ENCODE results near the gene TXNDC2.

DNA sequence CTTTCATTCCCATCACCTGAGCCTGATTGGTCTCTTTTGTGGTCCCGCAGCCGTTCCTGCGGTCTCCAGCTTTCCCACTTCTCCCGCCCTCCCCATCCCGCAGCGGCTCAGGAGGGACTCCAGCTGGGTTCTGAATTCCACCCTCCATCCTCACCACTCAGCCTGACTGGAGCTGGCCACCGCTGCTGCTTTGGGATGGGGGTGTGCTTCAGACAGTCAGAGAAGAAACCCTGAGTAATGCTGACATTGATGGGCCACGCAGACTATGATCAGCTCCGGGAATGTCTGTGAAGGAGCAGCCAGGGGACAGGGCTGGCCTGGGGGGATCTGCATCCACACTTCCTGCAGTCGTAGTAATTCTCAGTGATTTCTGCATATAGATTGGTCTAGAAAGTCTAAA, 45.9 kb upstream of the TXNDC2 start:
- TF ChIP-seq TCF7L2 (IDR thresholded peaks at IDR 0.05; ENCODE audit: borderline replicate concordance, extremely low read depth, insufficient read depth, insufficient read length) = no peak
- TF ChIP-seq CTCF (IDR thresholded peaks at IDR 0.05 in 2 of 3, conservative IDR thresholded peaks at IDR 0.05 in 1 of 3; ENCODE audit: borderline replicate concordance in 1 of 3, insufficient read depth in 1 of 3, low read depth in 2 of 3, low read length in 2 of 3) = no peak
- TF ChIP-seq SIN3A (IDR thresholded peaks at IDR 0.05; ENCODE audit: low read depth) = no peak
- TF ChIP-seq, protein P1, sequence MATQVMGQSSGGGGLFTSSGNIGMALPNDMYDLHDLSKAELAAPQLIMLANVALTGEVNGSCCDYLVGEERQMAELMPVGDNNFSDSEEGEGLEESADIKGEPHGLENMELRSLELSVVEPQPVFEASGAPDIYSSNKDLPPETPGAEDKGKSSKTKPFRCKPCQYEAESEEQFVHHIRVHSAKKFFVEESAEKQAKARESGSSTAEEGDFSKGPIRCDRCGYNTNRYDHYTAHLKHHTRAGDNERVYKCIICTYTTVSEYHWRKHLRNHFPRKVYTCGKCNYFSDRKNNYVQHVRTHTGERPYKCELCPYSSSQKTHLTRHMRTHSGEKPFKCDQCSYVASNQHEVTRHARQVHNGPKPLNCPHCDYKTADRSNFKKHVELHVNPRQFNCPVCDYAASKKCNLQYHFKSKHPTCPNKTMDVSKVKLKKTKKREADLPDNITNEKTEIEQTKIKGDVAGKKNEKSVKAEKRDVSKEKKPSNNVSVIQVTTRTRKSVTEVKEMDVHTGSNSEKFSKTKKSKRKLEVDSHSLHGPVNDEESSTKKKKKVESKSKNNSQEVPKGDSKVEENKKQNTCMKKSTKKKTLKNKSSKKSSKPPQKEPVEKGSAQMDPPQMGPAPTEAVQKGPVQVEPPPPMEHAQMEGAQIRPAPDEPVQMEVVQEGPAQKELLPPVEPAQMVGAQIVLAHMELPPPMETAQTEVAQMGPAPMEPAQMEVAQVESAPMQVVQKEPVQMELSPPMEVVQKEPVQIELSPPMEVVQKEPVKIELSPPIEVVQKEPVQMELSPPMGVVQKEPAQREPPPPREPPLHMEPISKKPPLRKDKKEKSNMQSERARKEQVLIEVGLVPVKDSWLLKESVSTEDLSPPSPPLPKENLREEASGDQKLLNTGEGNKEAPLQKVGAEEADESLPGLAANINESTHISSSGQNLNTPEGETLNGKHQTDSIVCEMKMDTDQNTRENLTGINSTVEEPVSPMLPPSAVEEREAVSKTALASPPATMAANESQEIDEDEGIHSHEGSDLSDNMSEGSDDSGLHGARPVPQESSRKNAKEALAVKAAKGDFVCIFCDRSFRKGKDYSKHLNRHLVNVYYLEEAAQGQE (IDR thresholded peaks at IDR 0.05; ENCODE audit: low read depth) = no peak
- no peak for TF ChIP-seq YY1 (IDR thresholded peaks at IDR 0.05; ENCODE audit: extremely low read depth, insufficient replicate concordance, low read depth, low read length)
- TF ChIP-seq POLR2A (IDR thresholded peaks at IDR 0.05; ENCODE audit: borderline replicate concordance, extremely low read depth, insufficient read depth, insufficient read length) = no peak
- TF ChIP-seq JUND (IDR thresholded peaks at IDR 0.05) = no peak
- no peak for TF ChIP-seq EZH2 (IDR thresholded peaks at IDR 0.05)
- TF ChIP-seq MAX (IDR thresholded peaks at IDR 0.05) = no peak
- no peak for TF ChIP-seq SP1 (IDR thresholded peaks at IDR 0.05; ENCODE audit: low read depth)
- TF ChIP-seq RAD21 (IDR thresholded peaks at IDR 0.05; ENCODE audit: low read depth) = no peak
- no peak for TF ChIP-seq EZH2phosphoT487 (IDR thresholded peaks at IDR 0.05; ENCODE audit: borderline replicate concordance)
- TF ChIP-seq POLR2AphosphoS5 (IDR thresholded peaks at IDR 0.05; ENCODE audit: low read depth, low read length) = no peak
- no peak for TF ChIP-seq ZNF274 (IDR thresholded peaks at IDR 0.05; ENCODE audit: low read depth, low read length)

All from HCT116 (cell line).